Measurements from ENCODE around the gene RAB35. TPM values are rescaled to one million over a fixed set of nuclear protein-coding genes. Genes with fewer than 3 reads are reported as not detected.

The RAB35 gene
- total RNA-seq, 4 donors from 2014 or later: 12.3 to 30.7 (median 16.9) TPM

- H3K27ac ChIP-seq: no peak overlapping the region
These were observed 17.6 kb downstream of the RAB35 start for GRCh38 chr12:120098756-120099470.

GRCh38 chr12:120096671-120097202, 19.8 kb downstream of the RAB35 start:
- Histone ChIP-seq H3K27ac (no peak overlapping the region), H3K9me3 (no peaks in the 10 kb centered on the region), H3K4me1 (peaks cover 17 to 27% of the 10 kb centered on the region in 2 donors), H3K36me3 (peaks cover 0 to 36% of the 10 kb centered on the region in 2 donors), H3K4me3 (no peak overlapping the region), H3K27me3 (no peaks in the 10 kb centered on the region)
- no peak for TF ChIP-seq POLR2A (IDR thresholded peaks at IDR 0.05)
- TF ChIP-seq CTCF (IDR thresholded peaks at IDR 0.05 in 4 of 5, conservative IDR thresholded peaks at IDR 0.05 in 1 of 5): no peak
- DNase-seq (no peak), ATAC-seq (no peak)
- in situ Hi-C loops (cut with MboI; ENCODE audit: low sequenced_read_pairs in 4 of 4) (no loop called here), intact Hi-C loops (cut with DNase I; ENCODE audit: low total_unique reads) (no loop called here)

More at GRCh38 chr12:120098756-120099470, 17.6 kb downstream of the RAB35 start:
- intact Hi-C loops (cut with DNase I; ENCODE audit: low total_unique reads) (no loop called here), in situ Hi-C loops (cut with MboI; ENCODE audit: low sequenced_read_pairs in 4 of 4) (no loop called here)
- ATAC-seq: no peak
- H3K9me3 ChIP-seq: no peaks in the 10 kb centered on the region
- H3K4me1 ChIP-seq: peaks cover 22 to 36% of the 10 kb centered on the region in 2 donors
- H3K4me3 ChIP-seq: no peak overlapping the region
- H3K27me3 ChIP-seq: no peaks in the 10 kb centered on the region
- peaks cover 0 to 52% of the 10 kb centered on the region in 2 donors for H3K36me3 ChIP-seq
- no peak for TF ChIP-seq POLR2A (IDR thresholded peaks at IDR 0.05)
- TF ChIP-seq CTCF (IDR thresholded peaks at IDR 0.05 in 4 of 5, conservative IDR thresholded peaks at IDR 0.05 in 1 of 5): no peak
- no peak for DNase-seq

GRCh38 chr12:120095736-120096135, 20.8 kb downstream of the RAB35 start:
- Histone ChIP-seq H3K9me3 (no peaks in the 10 kb centered on the region), H3K27me3 (no peaks in the 10 kb centered on the region), H3K4me1 (peaks cover 16 to 22% of the 10 kb centered on the region in 2 donors), H3K4me3 (no peak overlapping the region), H3K27ac (no peak overlapping the region), H3K36me3 (peaks cover 0 to 36% of the 10 kb centered on the region in 2 donors)
- DNase-seq (no peak), ATAC-seq (no peak)
- intact Hi-C loops (cut with DNase I; ENCODE audit: low total_unique reads) (no loop called here), in situ Hi-C loops (cut with MboI; ENCODE audit: low sequenced_read_pairs in 4 of 4) (no loop called here)
- TF ChIP-seq CTCF (IDR thresholded peaks at IDR 0.05 in 4 of 5, conservative IDR thresholded peaks at IDR 0.05 in 1 of 5) (no peak), POLR2A (IDR thresholded peaks at IDR 0.05) (no peak)

- no peak for ATAC-seq
- H3K36me3 ChIP-seq: peaks cover 0 to 36% of the 10 kb centered on the region in 2 donors
These were observed 21.2 kb downstream of the RAB35 start for GRCh38 chr12:120095331-120095730.

GRCh38 chr12:120094485-120094884, 22.1 kb downstream of the RAB35 start:
- TF ChIP-seq CTCF (IDR thresholded peaks at IDR 0.05 in 4 of 5, conservative IDR thresholded peaks at IDR 0.05 in 1 of 5): no peak
- no peak for TF ChIP-seq POLR2A (IDR thresholded peaks at IDR 0.05)
- H3K9me3 ChIP-seq: no peaks in the 10 kb centered on the region
- H3K4me1 ChIP-seq: peaks cover 18 to 22% of the 10 kb centered on the region in 2 donors
- intact Hi-C loops (cut with DNase I; ENCODE audit: low total_unique reads) (no loop called here), in situ Hi-C loops (cut with MboI; ENCODE audit: low sequenced_read_pairs in 4 of 4) (no loop called here)
- H3K36me3 ChIP-seq: peaks cover 0 to 36% of the 10 kb centered on the region in 2 donors
- no peak overlapping the region for H3K4me3 ChIP-seq
- DNase-seq (no peak), ATAC-seq (no peak)
- H3K27ac ChIP-seq: no peak overlapping the region
- no peaks in the 10 kb centered on the region for H3K27me3 ChIP-seq

More at GRCh38 chr12:120095331-120095730, 21.2 kb downstream of the RAB35 start:
- no peak for DNase-seq
- Histone ChIP-seq H3K27ac (no peak overlapping the region), H3K4me1 (peaks cover 17 to 22% of the 10 kb centered on the region in 2 donors), H3K9me3 (no peaks in the 10 kb centered on the region), H3K4me3 (no peak overlapping the region), H3K27me3 (no peaks in the 10 kb centered on the region)
- in situ Hi-C loops (cut with MboI; ENCODE audit: low sequenced_read_pairs in 4 of 4): no loop called here
- TF ChIP-seq POLR2A (IDR thresholded peaks at IDR 0.05): no peak
- intact Hi-C loops (cut with DNase I; ENCODE audit: low total_unique reads): no loop called here

Measured in gastrocnemius medialis (tissue), 4 donors.